HG03060 (cell line): ENCODE measurements around the gene RNU5B-1.
"Not testable (repeated sequence)": the region's sequence is repeated elsewhere in the genome, so short reads cannot be mapped to it uniquely, and the experiment has no call there.

Experiments
- ATAC-seq: cut with Tn5 transposase; IDR thresholded peaks from one replicate; pipeline ENCODE4 v1.9.1; 2021; ENCODE audit warnings: low read depth, moderate number of reproducible peaks; ENCODE audit not compliant: unreplicated experiment

RNU5B-1 gene

GRCh38 chr15:65339920-65340319 is 35.4 kb downstream of the RNU5B-1 start:
- no peak for ATAC-seq

GRCh38 chr15:65342493-65342892 is 38.0 kb downstream of the RNU5B-1 start:
- ATAC-seq: no peak

GRCh38 chr15:65343374-65343981 is 39.0 kb downstream of the RNU5B-1 start:
- no peak for ATAC-seq

GRCh38 chr15:65344214-65344913 is 39.9 kb downstream of the RNU5B-1 start:
- ATAC-seq: no peak

DNA sequence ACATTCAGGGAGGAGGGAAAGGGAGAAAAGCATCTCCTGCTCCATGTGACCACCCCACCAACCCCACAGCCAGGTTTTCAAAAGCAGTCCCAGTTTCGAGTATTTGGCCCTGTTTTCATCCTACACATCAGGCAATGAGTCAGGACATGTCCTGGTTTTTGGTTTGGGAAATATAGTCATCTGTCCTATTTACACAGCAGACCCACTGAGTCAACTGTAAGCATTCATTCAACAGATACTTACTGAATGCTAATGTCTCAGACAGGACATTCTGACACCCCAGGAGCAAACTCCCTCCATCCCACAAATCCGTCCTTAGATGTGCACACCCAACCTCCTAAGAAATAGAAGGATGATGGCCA is 40.4 kb downstream of the RNU5B-1 start:
- ATAC-seq: no peak

GRCh38 chr15:65346856-65347598 is 42.5 kb downstream of the RNU5B-1 start:
- no peak for ATAC-seq

DNA sequence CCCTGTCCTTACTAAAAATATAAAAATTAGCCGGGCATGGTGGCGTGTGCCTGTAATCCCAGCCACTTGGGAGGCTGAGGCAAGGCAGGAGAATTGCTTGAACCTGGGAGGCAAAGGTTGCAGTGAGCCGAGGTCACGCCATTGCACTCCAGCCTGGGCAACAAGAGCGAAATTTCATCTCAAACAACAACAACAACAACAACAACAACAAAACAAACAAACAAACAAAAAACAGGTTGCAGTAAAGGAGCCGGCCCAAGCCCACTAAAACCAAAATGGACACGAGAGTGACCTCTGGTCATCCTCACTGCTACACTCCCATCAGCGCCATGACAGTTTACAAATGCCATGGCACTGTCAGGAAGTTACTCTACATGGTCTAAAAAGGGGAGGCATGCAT is 43.3 kb downstream of the RNU5B-1 start:
- not testable (repeated sequence) for ATAC-seq

- no peak for ATAC-seq
Measured at GRCh38 chr15:65349338-65349737, 44.9 kb downstream of the RNU5B-1 start.

GRCh38 chr15:65351972-65352371 is 47.5 kb downstream of the RNU5B-1 start:
- not testable (repeated sequence) for ATAC-seq
